Activated naive CD8-positive, alpha-beta T cell treated with anti-CD3 and anti-CD28 coated beads, Interleukin-2, amount 50 U/mL, for 16 hours (primary cell): ENCODE measurements around the gene CRHR2.
"Not testable (repeated sequence)": the region's sequence is repeated elsewhere in the genome, so short reads cannot be mapped to it uniquely, and the experiment has no call there.

Experiments
- DNase-seq: peaks from one replicate; pipeline ENCODE4 v3.0.0-alpha.2; 2020; ENCODE audit warnings: low read depth, low spot score

Gene CRHR2

GRCh38 chr7:30654296-30655090 lies 27.8 kb downstream of the CRHR2 start:
- DNase-seq = no peak

- no peak for DNase-seq
These were observed 29.3 kb downstream of the CRHR2 start for GRCh38 chr7:30652698-30653641.

GRCh38 chr7:30652132-30652531 lies 30.1 kb downstream of the CRHR2 start:
- DNase-seq = no peak

GRCh38 chr7:30650421-30650808 lies 31.8 kb downstream of the CRHR2 start:
- no peak for DNase-seq

- DNase-seq = no peak
These were observed 32.4 kb downstream of the CRHR2 start for GRCh38 chr7:30649717-30650420.

GRCh38 chr7:30648744-30649540 lies 33.3 kb downstream of the CRHR2 start:
- no peak for DNase-seq

GRCh38 chr7:30647589-30648364 lies 34.5 kb downstream of the CRHR2 start:
- no peak for DNase-seq

- DNase-seq = no peak
These were observed 36.1 kb downstream of the CRHR2 start for GRCh38 chr7:30646154-30646553.

- no peak for DNase-seq
These were observed 36.6 kb downstream of the CRHR2 start for GRCh38 chr7:30645661-30646060.

GRCh38 chr7:30644286-30644955 lies 37.8 kb downstream of the CRHR2 start:
- DNase-seq = no peak

GRCh38 chr7:30642789-30643188 lies 39.5 kb downstream of the CRHR2 start:
- no peak for DNase-seq

- not testable (repeated sequence) for DNase-seq
These were observed 39.9 kb downstream of the CRHR2 start for GRCh38 chr7:30642322-30642721.

GRCh38 chr7:30635798-30636197 lies 46.5 kb downstream of the CRHR2 start:
- DNase-seq = no peak

GRCh38 chr7:30634634-30635201 lies 47.5 kb downstream of the CRHR2 start:
- no peak for DNase-seq

GRCh38 chr7:30634193-30634626 lies 48.0 kb downstream of the CRHR2 start:
- DNase-seq = no peak

- no peak for DNase-seq
These were observed 49.0 kb downstream of the CRHR2 start for GRCh38 chr7:30633223-30633622.

GRCh38 chr7:30630986-30631385 lies 51.3 kb downstream of the CRHR2 start:
- DNase-seq = no peak

GRCh38 chr7:30627026-30627425 lies 55.2 kb downstream of the CRHR2 start:
- DNase-seq = no peak

GRCh38 chr7:30625283-30625682 lies 57.0 kb downstream of the CRHR2 start:
- no peak for DNase-seq
